NCI-H460 (cell line): ENCODE results near the gene DCHS1. TPM values are rescaled to one million over a fixed set of nuclear protein-coding genes. Genes with fewer than 3 reads are reported as not detected.
"Not testable (repeated sequence)": the region's sequence is repeated elsewhere in the genome, so short reads cannot be mapped to it uniquely, and the experiment has no call there.

Source experiments
- DNase-seq: peaks from one replicate; pipeline ENCODE4 v3.0.0-alpha.2; 2016; ENCODE audit warnings: low read depth; ENCODE audit errors: extremely low read depth
- polyA plus RNA-seq: library from polyadenylated mRNA; depleted of rRNA; stranded (reverse); fragments of >200 nt; gene quantifications from 2 replicates; pipeline ENCODE4 v1.2.3, GENCODE V29; 2014; cell fraction: nucleus; rRNA removed
- total RNA-seq: library from RNA; depleted of rRNA; stranded (reverse); fragments of >200 nt; shearing (Covaris generic); gene quantifications from 2 replicates; pipeline ENCODE4 v1.2.3, GENCODE V29; 2014; rRNA removed

DCHS1 gene, protein sequence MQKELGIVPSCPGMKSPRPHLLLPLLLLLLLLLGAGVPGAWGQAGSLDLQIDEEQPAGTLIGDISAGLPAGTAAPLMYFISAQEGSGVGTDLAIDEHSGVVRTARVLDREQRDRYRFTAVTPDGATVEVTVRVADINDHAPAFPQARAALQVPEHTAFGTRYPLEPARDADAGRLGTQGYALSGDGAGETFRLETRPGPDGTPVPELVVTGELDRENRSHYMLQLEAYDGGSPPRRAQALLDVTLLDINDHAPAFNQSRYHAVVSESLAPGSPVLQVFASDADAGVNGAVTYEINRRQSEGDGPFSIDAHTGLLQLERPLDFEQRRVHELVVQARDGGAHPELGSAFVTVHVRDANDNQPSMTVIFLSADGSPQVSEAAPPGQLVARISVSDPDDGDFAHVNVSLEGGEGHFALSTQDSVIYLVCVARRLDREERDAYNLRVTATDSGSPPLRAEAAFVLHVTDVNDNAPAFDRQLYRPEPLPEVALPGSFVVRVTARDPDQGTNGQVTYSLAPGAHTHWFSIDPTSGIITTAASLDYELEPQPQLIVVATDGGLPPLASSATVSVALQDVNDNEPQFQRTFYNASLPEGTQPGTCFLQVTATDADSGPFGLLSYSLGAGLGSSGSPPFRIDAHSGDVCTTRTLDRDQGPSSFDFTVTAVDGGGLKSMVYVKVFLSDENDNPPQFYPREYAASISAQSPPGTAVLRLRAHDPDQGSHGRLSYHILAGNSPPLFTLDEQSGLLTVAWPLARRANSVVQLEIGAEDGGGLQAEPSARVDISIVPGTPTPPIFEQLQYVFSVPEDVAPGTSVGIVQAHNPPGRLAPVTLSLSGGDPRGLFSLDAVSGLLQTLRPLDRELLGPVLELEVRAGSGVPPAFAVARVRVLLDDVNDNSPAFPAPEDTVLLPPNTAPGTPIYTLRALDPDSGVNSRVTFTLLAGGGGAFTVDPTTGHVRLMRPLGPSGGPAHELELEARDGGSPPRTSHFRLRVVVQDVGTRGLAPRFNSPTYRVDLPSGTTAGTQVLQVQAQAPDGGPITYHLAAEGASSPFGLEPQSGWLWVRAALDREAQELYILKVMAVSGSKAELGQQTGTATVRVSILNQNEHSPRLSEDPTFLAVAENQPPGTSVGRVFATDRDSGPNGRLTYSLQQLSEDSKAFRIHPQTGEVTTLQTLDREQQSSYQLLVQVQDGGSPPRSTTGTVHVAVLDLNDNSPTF (N-terminal part only)
- total RNA-seq, result 0.07 and 0.14 TPM in 2 replicates
- 0.04 and 0.37 TPM in 2 replicates for polyA plus RNA-seq

GRCh38 chr11:6655790-6656583 is at the start of gene DCHS1:
TSS of gene DCHS1 (minus strand) at chr11:6655809. CDS start at chr11:6641613, 14,196 bp downstream.
- no peak for DNase-seq

DNA sequence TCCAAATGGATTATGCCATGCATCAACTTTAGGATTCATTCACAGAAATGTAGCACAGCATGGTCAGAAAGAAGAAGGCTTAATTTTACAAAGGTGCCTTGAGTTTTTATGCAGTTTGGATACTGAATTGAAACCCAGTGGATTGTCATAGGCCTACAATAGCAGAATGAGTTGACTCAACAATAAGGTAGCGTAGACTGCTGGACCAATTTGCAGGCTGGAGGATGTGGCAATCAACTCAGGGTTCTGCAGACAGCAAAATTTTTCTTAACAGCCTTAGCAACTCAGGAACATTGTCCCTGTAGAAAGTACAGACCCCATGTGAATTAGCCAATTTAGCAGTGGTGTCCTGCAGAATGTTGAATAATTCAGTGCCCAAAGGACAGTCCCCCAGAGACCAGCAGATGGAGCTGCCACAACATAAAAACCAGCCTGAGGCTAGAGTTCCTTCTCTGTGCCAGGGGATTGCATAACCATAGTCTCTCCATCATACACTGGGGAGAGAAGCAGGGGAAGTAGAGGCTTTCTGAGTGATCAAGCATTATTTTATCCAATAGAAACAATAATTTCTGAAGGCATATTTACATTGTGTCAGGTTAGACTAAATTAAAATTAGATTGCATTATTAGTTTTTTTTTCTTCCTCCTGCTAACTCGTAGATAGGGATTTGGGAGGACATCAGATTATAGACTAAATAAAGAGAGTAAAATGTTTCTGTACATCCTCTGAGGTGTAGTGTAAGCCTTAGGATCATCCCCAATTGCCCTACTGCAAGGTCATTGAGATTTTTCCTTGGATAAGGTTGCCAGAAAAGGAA is 47.8 kb upstream of the DCHS1 start:
- peak; percentile 72 for DNase-seq

DNA sequence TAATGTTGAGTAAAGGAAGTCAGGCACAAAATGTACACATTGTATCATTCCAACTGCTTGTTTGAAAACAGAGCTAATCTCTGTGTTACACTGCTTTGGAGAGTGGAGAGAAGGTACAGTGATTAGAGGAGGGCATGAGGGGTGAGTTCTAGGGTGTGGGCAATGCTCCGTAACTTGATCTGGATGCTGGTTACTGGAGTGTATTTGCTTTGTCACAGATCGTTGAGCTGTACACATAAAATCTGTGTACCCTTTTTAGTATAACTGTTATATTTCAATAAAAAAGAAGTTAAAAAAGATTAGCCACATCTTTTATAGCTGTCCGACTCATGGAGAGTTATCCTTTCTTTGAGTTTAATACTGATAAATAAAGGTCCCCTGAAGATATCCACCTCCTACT is 46.3 kb upstream of the DCHS1 start:
- not testable (repeated sequence) for DNase-seq

GRCh38 chr11:6695377-6695776 is 39.8 kb upstream of the DCHS1 start:
- no peak for DNase-seq

DNA sequence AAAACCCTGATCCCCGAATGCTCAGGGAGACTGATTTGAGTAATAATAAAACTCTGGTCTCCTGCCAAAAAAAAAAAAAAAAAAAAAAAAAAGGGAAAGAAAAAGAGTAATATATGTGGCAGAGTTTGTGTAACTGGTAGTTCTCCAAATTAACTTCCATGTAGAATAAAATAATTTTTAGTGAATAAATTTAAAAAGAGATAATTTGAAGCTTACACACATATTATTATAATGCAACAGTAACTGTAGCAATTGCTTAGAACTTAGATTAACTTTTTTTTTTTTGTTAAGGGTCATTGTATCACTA is 38.6 kb upstream of the DCHS1 start:
- DNase-seq, result no peak

DNA sequence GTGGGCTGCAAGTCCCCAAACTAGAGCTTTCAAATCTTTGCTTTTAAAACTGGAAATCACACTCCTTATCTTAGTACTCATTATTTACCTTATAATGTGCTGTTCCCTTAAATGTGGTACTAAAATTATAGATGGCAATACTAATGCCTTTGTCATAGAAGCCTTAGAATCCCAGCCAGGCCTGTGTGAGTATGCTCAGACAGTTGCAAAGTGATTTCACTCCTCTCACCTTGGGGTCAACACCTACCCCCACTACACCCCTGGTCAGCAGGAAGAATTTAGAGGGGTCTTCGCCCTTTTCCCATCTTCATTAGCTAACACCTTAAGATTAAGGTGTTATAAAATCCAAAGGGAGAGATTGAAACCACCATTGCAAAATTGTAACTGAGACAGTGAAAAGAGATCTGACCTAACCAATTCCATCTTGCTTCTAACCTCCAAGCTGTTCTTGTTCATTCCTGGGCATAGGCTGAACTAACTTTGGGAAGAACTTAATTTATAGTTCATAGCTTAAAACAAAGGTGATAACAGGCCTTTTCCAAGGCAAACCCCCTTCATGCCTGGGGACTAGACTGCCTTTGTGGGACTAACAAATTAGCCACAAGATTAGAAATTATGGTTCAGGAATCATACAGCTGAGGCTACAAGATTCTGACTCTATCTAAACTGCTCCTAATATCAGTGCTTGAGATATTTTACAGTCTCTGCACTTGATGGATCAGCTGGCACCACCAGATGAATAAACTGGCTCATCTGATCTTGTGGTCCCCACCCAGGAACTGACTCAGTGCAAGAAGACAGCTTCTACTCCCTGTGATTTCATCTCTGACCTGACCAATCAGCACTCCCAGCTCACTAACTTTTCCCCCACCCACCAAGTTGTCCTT is 38.0 kb upstream of the DCHS1 start:
- peak; percentile 78 for DNase-seq

GRCh38 chr11:6692128-6692527 is 36.5 kb upstream of the DCHS1 start:
- no peak for DNase-seq

DNA sequence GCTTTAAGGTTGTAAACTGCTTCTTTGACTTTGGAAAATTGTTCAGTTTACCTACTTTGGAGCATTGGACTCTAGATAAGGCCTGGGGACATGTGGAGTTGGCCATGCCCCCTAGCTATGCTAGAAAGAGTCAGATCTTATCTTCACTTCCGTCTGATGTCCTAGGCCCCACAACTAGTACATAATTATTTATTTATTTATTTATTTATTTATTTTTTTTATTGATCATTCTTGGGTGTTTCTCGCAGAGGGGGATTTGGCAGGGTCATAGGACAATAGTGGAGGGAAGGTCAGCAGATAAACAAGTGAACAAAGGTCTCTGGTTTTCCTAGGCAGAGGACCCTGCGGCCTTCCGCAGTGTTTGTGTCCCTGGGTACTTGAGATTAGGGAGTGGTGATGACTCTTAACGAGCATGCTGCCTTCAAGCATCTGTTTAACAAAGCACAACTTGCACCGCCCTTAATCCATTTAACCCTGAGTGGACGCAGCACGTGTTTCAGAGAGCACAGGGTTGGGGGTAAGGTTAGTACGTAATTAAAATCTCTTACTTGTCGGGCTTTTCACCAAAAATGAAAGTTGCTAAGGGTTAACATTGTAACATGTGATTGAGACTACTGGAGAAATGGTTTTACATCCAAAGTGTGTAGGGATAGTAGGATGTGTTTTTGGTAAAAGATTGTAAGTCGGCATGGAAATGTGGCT is 35.0 kb upstream of the DCHS1 start:
- not testable (repeated sequence) for DNase-seq

- no peak for DNase-seq
Observed at GRCh38 chr11:6687876-6688275, 32.3 kb upstream of the DCHS1 start.

DNA sequence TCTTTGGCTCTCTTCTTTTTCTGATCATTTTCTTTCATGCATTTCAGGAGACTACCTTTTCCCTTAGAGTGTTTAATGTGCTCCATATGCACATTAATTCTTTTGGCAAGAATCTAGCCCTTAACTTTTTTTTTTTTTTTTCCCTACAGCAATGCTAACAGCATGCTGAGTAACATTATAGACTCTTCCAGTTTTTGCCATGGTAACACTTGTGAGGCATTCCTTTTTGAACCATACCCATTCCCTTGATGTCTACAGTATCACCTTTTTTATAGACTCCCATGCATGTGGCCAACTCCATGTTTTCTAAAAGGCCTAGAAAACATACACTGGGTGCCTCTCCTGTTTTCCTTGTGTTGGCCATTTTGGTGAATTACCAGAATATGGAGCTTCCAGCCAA is 30.4 kb upstream of the DCHS1 start:
- no peak for DNase-seq

GRCh38 chr11:6684068-6684467 is 28.5 kb upstream of the DCHS1 start:
- DNase-seq, result not testable (repeated sequence)

DNA sequence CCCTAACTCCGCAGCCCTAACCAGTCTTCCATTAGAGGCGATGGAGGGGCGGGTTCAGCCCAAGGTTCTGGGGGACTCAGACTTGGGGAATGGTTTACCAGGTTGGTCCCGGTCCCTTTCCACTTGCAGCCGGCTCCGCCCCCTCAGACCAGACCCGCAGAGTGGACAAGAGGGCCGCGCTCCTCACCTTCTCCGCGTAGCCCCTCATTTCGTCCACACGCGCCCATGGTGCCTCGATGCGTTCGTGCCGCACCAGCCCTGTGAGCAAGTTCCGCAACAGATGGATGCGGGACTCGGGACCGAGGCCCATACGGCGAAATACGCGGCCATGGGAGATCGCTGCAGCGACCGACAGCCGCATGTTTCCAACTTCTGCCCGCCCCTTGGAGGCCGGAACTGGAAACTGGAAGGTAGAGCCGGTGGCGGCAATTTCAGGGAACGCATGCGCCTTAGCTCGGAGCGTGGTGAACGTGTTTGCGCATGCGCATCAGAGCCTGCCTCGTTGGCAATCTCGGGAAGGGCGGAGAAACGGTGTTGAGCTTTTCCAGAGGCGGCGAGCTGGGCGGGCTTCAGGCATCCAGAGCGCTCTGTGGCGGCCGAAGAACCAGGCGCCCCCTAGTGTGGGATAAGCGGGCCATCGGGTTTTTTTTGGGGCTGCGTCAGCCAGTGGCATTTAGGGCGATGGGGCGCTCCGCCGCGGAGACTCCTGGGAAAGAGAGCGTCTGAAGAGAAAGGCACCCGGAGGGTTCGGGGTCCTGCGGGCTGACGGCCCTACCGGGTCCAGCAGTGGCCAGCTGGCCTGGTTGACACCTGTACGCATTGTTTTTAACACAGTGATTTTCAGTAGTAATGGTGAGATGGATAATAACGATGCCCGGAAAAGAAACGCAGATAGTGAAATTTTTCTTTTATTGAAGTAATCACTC is 27.6 kb upstream of the DCHS1 start, which contains the start of gene MRPL17:
MRPL17 (minus strand) TSS at position 405 of the 926 bp plus-strand sequence; CDS start at position 361, 44 bp downstream.
- peak; percentile 98 for DNase-seq

GRCh38 chr11:6682591-6682935 is 27.0 kb upstream of the DCHS1 start:
- no peak for DNase-seq

- no peak for DNase-seq
Observed at GRCh38 chr11:6681949-6682348, 26.3 kb upstream of the DCHS1 start.

DNA sequence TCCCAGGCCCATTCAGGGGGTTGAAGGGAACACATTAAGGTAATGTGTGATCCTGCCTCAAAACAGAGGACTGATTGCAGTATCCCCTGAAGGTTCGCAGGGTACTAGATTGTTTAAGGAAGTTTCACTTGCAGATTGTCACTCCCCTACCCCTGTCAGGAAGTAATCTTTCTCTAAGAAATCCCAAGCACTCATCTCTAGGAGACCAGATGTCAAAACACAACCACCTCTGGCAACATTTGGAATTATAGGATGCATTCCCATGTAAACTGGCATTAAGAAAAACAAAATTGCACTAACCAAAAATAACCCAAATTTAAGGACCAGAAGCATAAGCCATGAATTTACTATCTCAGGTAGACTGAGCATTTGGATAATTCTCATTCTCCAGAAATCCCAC is 25.9 kb upstream of the DCHS1 start:
- no peak for DNase-seq

GRCh38 chr11:6677018-6677417 is 21.4 kb upstream of the DCHS1 start:
- no peak for DNase-seq

GRCh38 chr11:6674862-6675261 is 19.3 kb upstream of the DCHS1 start:
- DNase-seq, result no peak
